Lower leg skin (tissue), 3 donors: ENCODE results near the gene ACOX3.

Experiments
- POLR2A ChIP-seq, 2 donors: fragments of 450-650 bp; IDR thresholded peaks; one replicate each; pipeline ENCODE4 v1.6.1; 2016 to 2017; ENCODE audit warnings: antibody characterized with exemption in 2 of 2, mild to moderate bottlenecking in 1 of 2, moderate library complexity in 1 of 2
- TF ChIP-seq, protein P1 (sequence below), 3 donors: fragments of 450-650 bp; IDR thresholded peaks; one replicate each; pipeline ENCODE4 v1.5.1; 2016; ENCODE audit warnings: antibody characterized with exemption in 3 of 3, mild to moderate bottlenecking in 3 of 3, moderate library complexity in 2 of 3

DNA sequence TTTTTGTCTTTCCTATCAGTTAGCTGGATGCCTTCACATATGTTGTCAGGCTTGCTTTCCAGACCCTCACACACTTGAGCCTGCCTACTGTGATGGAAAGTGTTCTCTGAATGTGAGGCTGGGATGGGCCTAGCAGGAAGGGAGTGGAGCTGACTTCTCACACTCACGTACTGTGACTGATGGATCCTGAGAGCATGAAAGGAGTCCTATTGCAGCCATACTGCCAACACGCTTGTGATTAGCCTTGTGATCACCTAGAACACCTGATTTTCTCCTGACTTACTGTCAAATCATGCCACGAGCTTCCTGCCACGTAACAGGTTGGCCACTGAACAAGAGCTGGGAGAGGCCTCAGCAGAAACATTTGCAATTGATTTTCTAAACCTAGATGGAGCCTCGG, 49.9 kb downstream of the ACOX3 start:
- TF ChIP-seq, protein P1, sequence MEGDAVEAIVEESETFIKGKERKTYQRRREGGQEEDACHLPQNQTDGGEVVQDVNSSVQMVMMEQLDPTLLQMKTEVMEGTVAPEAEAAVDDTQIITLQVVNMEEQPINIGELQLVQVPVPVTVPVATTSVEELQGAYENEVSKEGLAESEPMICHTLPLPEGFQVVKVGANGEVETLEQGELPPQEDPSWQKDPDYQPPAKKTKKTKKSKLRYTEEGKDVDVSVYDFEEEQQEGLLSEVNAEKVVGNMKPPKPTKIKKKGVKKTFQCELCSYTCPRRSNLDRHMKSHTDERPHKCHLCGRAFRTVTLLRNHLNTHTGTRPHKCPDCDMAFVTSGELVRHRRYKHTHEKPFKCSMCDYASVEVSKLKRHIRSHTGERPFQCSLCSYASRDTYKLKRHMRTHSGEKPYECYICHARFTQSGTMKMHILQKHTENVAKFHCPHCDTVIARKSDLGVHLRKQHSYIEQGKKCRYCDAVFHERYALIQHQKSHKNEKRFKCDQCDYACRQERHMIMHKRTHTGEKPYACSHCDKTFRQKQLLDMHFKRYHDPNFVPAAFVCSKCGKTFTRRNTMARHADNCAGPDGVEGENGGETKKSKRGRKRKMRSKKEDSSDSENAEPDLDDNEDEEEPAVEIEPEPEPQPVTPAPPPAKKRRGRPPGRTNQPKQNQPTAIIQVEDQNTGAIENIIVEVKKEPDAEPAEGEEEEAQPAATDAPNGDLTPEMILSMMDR (IDR thresholded peaks at IDR 0.05): no peak
- TF ChIP-seq POLR2A (IDR thresholded peaks at IDR 0.05): no peak
